Mammary epithelial cell (primary cell): ENCODE measurements around the gene EHMT1.

Source experiments
- EZH2 ChIP-seq: IDR thresholded peaks from 2 replicates; pipeline ENCODE4 v1.6.1; 2012; ENCODE audit warnings: low read length, inconsistent platforms, borderline replicate concordance
- TF ChIP-seq, protein P1 (sequence below), 2 donors: IDR thresholded peaks in 1 of 2; conservative IDR thresholded peaks in 1 of 2; 2 replicates each; pipeline ENCODE4 v1.5.1; 2011 to 2012; ENCODE audit warnings: inconsistent platforms in 2 of 2, low read length in 2 of 2, mild to moderate bottlenecking in 2 of 2, control low read depth in 1 of 2, low read depth in 1 of 2; ENCODE audit not compliant: insufficient read depth in 1 of 2; ENCODE audit errors: extremely low read depth in 1 of 2

DNA sequence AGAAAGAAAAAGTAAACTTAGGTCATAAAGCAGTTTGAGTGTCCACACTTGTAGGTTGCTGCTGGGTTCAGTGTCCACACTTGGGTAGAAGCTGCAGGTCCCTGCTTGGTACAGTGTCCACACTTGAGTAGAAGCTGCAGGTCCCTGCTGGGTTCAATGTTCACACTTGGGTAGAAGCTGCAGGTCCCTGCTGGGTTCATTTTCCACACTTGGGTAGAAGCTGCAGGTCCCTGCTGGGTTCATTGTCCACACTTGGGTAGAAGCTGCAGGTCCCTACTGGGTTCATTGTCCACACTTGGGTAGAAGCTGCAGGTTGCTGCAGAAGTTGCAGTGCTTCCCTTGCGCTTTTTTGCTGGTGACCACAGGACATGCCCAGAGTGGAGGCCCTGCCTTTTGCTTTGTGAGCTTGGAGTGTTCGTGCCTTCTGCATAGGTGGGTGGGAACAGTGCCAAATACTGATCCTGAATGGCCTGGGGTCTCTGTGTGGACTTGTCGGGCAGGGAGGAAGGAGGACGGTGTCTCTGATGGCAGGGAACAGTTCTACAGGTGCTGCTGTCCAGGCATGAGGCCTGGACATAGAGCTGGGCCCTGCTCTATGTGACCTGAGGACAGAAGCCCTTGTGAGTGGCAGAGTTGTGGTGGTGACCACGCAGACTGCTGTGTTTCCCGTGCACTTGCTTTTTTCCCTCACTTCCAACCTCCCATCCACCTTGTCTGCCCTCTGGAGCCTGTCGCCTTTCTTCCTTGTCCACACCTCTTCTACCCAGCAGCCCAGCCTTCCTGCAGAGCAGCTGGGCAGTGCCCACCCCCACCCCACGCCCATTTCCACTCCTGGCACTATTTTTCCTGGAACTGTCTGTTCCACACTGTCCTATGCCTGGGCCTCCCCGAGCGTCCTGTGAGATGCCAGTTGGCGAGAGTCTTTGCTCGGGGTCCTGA, 120.8 kb downstream of the EHMT1 start:
- TF ChIP-seq, protein P1, sequence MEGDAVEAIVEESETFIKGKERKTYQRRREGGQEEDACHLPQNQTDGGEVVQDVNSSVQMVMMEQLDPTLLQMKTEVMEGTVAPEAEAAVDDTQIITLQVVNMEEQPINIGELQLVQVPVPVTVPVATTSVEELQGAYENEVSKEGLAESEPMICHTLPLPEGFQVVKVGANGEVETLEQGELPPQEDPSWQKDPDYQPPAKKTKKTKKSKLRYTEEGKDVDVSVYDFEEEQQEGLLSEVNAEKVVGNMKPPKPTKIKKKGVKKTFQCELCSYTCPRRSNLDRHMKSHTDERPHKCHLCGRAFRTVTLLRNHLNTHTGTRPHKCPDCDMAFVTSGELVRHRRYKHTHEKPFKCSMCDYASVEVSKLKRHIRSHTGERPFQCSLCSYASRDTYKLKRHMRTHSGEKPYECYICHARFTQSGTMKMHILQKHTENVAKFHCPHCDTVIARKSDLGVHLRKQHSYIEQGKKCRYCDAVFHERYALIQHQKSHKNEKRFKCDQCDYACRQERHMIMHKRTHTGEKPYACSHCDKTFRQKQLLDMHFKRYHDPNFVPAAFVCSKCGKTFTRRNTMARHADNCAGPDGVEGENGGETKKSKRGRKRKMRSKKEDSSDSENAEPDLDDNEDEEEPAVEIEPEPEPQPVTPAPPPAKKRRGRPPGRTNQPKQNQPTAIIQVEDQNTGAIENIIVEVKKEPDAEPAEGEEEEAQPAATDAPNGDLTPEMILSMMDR (conservative IDR thresholded peaks at IDR 0.05 in 1 of 2, IDR thresholded peaks at IDR 0.05 in 1 of 2; ENCODE audit: extremely low read depth in 1 of 2, insufficient read depth in 1 of 2, low read depth in 1 of 2, low read length in 2 of 2), result no peak
- no peak for TF ChIP-seq EZH2
